HG02840 (cell line): ENCODE data around the gene TPPP3.

ENCODE experiments used
- ATAC-seq: cut with Tn5 transposase; IDR thresholded peaks from one replicate; pipeline ENCODE4 v1.9.1; 2021; ENCODE audit warnings: mild to moderate bottlenecking, moderate library complexity, moderate number of reproducible peaks; ENCODE audit not compliant: unreplicated experiment, low FRiP score

The TPPP3 gene

DNA sequence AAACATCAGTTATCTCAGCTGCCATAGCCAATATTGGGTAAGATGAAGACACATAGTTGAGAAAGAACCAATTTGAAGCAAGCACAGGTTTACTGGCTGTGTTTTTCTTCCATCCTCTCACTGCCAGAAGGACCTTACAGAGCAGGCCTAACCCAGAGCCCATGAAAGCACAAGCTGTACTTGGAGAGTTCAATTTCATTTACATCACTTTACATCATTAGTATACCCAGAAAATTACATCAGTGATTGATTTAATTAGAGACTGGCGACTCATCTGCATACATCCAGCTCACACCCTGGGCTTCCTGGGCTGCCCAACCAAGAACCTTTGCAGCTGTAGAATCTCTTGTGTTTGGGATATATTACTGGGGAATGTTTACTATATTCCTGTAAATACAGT is 43.0 kb downstream of the TPPP3 start:
- ATAC-seq = no peak

DNA sequence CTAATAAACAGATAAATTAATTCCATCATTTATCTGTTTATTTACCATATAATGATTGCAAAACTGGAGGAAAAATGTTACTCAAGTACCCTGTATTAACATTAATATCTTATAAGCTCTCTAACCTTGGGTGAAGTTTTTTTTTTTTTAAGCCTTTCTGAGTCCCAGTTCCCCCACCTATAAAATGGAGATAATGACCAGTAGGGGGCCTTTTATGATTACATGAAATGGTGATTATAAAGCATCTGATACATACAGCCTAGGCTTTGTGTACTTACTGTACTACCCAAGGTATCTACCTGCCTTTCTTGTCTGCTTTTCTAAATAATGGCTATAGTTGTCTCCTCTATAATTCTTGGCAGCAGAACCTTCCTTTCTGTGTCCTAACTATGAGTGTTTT is 44.1 kb downstream of the TPPP3 start:
- ATAC-seq = no peak

GRCh38 chr16:67346341-67346740 is 47.0 kb downstream of the TPPP3 start:
- ATAC-seq = no peak

GRCh38 chr16:67345401-67345800 is 47.9 kb downstream of the TPPP3 start:
- ATAC-seq = no peak

- ATAC-seq = no peak
Measured at GRCh38 chr16:67342616-67343015, 50.7 kb downstream of the TPPP3 start.

GRCh38 chr16:67341250-67341649 is 52.0 kb downstream of the TPPP3 start:
- ATAC-seq = no peak
